ENCODE results near the gene RAPGEF5.

Gene RAPGEF5

GRCh38 chr7:22262538-22262937 is 94.4 kb downstream of the RAPGEF5 start:
- in situ Hi-C loops (cut with MboI; ENCODE audit: low sequenced_read_pairs, unreplicated experiment) = no loop called here
- no peak for DNase-seq (ENCODE audit: low spot score)
- no peak for TF ChIP-seq CTCF (IDR thresholded peaks at IDR 0.05; ENCODE audit: borderline replicate concordance, control extremely low read depth, extremely low read depth, insufficient read depth, missing control alignments)

DNA sequence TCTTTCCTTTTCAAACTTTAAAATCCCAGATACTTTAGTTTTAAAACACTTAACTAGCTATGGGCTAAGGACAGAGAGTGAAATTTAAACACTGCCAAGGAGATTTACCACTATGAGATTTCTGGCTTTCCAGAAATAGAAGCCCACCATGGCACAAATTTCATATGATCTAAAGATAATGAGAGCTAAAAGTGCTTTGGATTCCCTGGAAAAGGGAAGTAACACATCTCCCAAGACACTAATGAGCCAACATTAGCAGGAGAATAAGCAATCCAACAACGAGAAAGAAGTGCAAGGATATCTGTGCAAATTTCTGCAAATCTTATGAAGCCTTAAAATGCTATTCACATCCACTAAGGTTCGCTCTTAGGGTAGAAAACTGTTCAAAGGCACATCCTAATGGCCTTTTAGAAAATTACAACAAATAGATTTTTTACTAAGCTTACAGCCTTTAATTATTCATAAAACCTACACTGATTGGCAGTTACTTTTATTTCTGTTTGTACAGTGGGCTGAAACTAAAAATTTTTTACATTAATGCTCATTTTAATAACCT is 100.3 kb downstream of the RAPGEF5 start:
- DNase-seq (ENCODE audit: low spot score) = no peak
- in situ Hi-C loops (cut with MboI; ENCODE audit: low sequenced_read_pairs, unreplicated experiment) = no loop called here
- no peak for TF ChIP-seq CTCF (IDR thresholded peaks at IDR 0.05; ENCODE audit: borderline replicate concordance, control extremely low read depth, extremely low read depth, insufficient read depth, missing control alignments)

DNA sequence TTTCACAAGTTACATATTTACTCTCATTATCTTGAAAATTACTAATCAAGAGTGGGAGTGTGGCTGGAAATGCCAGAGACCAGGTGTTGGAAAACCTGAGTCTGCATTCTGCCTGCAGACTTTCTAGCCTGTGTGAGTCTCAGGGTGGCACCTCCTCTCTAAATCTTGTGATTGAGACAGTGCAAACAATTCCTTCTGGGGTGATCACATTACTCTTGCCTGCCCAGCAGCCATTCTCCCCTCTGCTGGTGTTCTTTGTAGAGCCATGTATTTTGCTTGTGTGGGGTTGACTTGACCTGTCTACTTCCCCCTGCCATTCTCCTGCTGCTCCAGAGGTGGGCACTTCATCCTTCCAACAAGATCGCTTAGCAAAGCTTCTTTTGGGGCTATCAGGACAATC is 101.1 kb downstream of the RAPGEF5 start:
- in situ Hi-C loops (cut with MboI; ENCODE audit: low sequenced_read_pairs, unreplicated experiment) = no loop called here
- no peak for DNase-seq (ENCODE audit: low spot score)

GRCh38 chr7:22255342-22255741 is 101.6 kb downstream of the RAPGEF5 start:
- no peak for TF ChIP-seq CTCF (IDR thresholded peaks at IDR 0.05; ENCODE audit: borderline replicate concordance, control extremely low read depth, extremely low read depth, insufficient read depth, missing control alignments)
- DNase-seq (ENCODE audit: low spot score) = no peak
- in situ Hi-C loops (cut with MboI; ENCODE audit: low sequenced_read_pairs, unreplicated experiment) = no loop called here

More for the DNA sequence above, 101.1 kb downstream of the RAPGEF5 start:
- no peak for TF ChIP-seq CTCF (IDR thresholded peaks at IDR 0.05; ENCODE audit: borderline replicate concordance, control extremely low read depth, extremely low read depth, insufficient read depth, missing control alignments)

DNA sequence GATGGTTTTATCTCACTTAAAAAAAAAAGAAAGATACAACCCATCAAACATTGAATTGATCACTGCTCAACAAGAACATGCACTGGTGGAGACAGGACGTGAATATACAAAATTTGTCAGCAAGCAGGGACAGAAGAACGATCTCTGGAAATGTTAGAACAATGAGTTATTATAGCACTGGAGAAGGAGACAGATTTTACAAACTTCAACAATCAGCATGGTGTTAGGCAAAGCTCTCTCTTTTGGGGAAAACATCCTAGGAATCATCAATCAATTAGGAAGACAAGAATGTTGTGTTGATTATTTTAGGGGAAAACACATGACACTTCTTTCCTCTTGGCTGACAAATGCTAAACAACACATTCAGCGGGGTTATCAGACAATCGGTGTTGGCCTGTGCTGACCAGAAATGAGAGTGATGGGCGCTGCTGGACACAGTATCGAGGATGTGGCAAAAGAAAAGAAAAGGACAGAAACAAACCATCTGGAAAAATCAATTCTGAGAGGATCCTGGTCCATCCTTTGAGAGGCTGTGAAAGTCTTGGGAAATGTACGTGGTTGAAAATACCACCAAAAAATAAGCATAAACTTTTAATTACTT is 103.9 kb downstream of the RAPGEF5 start:
- in situ Hi-C loops (cut with MboI; ENCODE audit: low sequenced_read_pairs, unreplicated experiment) = no loop called here
- no peak for DNase-seq (ENCODE audit: low spot score)
- TF ChIP-seq CTCF (IDR thresholded peaks at IDR 0.05; ENCODE audit: borderline replicate concordance, control extremely low read depth, extremely low read depth, insufficient read depth, missing control alignments) = no peak

DNA sequence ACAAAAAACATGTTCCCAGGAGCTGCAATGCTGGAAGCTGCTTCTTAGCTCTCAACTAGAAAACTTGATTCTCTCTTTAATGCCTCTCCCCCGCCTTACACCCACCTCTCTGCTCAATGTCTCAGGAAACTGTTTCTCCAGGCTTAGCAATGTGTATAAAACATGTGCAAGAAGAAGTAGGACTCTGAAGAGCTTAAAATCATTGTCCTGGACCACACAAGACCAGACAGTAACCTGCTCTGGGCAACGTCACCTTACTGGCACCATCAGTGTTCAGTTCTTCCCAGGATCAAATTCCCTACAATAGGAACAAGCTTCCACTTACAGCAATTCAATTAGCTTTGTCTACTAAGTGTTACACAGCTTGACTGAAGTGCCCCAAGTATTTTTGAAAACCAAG is 104.9 kb downstream of the RAPGEF5 start:
- TF ChIP-seq CTCF (IDR thresholded peaks at IDR 0.05; ENCODE audit: borderline replicate concordance, control extremely low read depth, extremely low read depth, insufficient read depth, missing control alignments) = no peak
- in situ Hi-C loops (cut with MboI; ENCODE audit: low sequenced_read_pairs, unreplicated experiment) = no loop called here
- DNase-seq (ENCODE audit: low spot score) = no peak
